ENCODE data around the gene RBFOX1.

Gene RBFOX1

GRCh38 chr16:7422036-7422888, 89.6 kb downstream of the RBFOX1 start:
- no peak for DNase-seq

GRCh38 chr16:7423434-7424044, 90.9 kb downstream of the RBFOX1 start:
- no peak for DNase-seq

GRCh38 chr16:7426161-7426560, 93.5 kb downstream of the RBFOX1 start:
- no peak for DNase-seq

- DNase-seq: no peak
Observed at GRCh38 chr16:7431723-7432122, 99.1 kb downstream of the RBFOX1 start.

GRCh38 chr16:7436306-7436705, 103.7 kb downstream of the RBFOX1 start:
- DNase-seq: no peak

GRCh38 chr16:7437135-7437804, 104.6 kb downstream of the RBFOX1 start:
- no peak for DNase-seq

GRCh38 chr16:7437843-7438242, 105.2 kb downstream of the RBFOX1 start:
- DNase-seq: no peak

- no peak for DNase-seq
Observed at GRCh38 chr16:7438601-7439000, 106.0 kb downstream of the RBFOX1 start.

- DNase-seq: no peak
Observed at GRCh38 chr16:7439518-7439917, 106.9 kb downstream of the RBFOX1 start.

- DNase-seq: no peak
Observed at GRCh38 chr16:7440886-7441400, 108.3 kb downstream of the RBFOX1 start.

GRCh38 chr16:7442050-7442449, 109.4 kb downstream of the RBFOX1 start:
- no peak for DNase-seq

GRCh38 chr16:7443142-7443541, 110.5 kb downstream of the RBFOX1 start:
- no peak for DNase-seq

GRCh38 chr16:7443648-7444365, 111.2 kb downstream of the RBFOX1 start:
- no peak for DNase-seq

GRCh38 chr16:7449306-7449705, 116.7 kb downstream of the RBFOX1 start:
- no peak for DNase-seq

GRCh38 chr16:7449808-7450207, 117.2 kb downstream of the RBFOX1 start:
- DNase-seq: no peak

- DNase-seq: no peak
Observed at GRCh38 chr16:7450440-7450839, 117.8 kb downstream of the RBFOX1 start.

- no peak for DNase-seq
Observed at GRCh38 chr16:7452090-7452489, 119.4 kb downstream of the RBFOX1 start.

GRCh38 chr16:7456211-7456610, 123.6 kb downstream of the RBFOX1 start:
- peak; percentile 55 for DNase-seq

- DNase-seq: no peak
Observed at GRCh38 chr16:7458144-7458543, 125.5 kb downstream of the RBFOX1 start.

GRCh38 chr16:7470344-7470743, 137.7 kb downstream of the RBFOX1 start:
- DNase-seq: no peak

- DNase-seq: no peak
Observed at GRCh38 chr16:7471268-7471667, 138.6 kb downstream of the RBFOX1 start.

- no peak for DNase-seq
Observed at GRCh38 chr16:7482032-7482431, 149.4 kb downstream of the RBFOX1 start.
